Left lung (tissue), 10 donors: Measurements from ENCODE around the gene FCN3. TPM values are rescaled to one million over a fixed set of nuclear protein-coding genes. Genes with fewer than 3 reads are reported as not detected.

Experiments
- ATAC-seq: fragments of 200-7000 bp; cut with Tn5 transposase; one replicate; pipeline ENCODE4 v1.9.1; 2020; ENCODE audit warnings: moderate library complexity
- DNase-seq, 4 donors: peaks; one replicate each; pipeline ENCODE4 v3.0.0-alpha.2; 2013 to 2020
- H3K27ac ChIP-seq, 2 donors: fragments of 200-600 bp; sonication (generic) in 1 of 2; one replicate each; pipeline versions ENCODE4 v1.5.0 to v1.8.0; 2020 to 2021
- H3K27me3 ChIP-seq, 2 donors: fragments of 200-600 bp; sonication (generic) in 1 of 2; one replicate each; pipeline versions ENCODE4 v1.5.0 to v1.8.0; 2020 to 2021
- H3K36me3 ChIP-seq, 2 donors: fragments of 200-600 bp; sonication (generic) in 1 of 2; one replicate each; pipeline versions ENCODE4 v1.5.0 to v1.8.0; 2020 to 2021
- H3K4me1 ChIP-seq, 2 donors: fragments of 200-600 bp; one replicate each; pipeline ENCODE4 v1.8.0; 2021
- H3K4me3 ChIP-seq, 2 donors: fragments of 200-600 bp; sonication (generic) in 1 of 2; one replicate each; pipeline versions ENCODE4 v1.5.0 to v1.8.0; 2020 to 2021; ENCODE audit warnings: mild to moderate bottlenecking in 1 of 2
- H3K9me3 ChIP-seq, 2 donors: fragments of 200-600 bp; sonication (generic) in 1 of 2; one replicate each; pipeline versions ENCODE4 v1.5.0 to v1.8.0; 2020 to 2021
- CTCF ChIP-seq, 2 donors: fragments of 200-600 bp; sonication (generic) in 1 of 2; IDR thresholded peaks; one replicate each; pipeline versions ENCODE4 v1.5.0 to v1.8.0; 2021; ENCODE audit warnings: antibody characterized with exemption in 2 of 2
- intact Hi-C, 2 donors: fragments of 100-400 bp; cut with DNase I; formaldehyde crosslinking; loops; one replicate each; pipeline versions ENCODE4 v1.11.2 to v1.14.2; 2022
- polyA plus RNA-seq, 6 donors: library from polyadenylated mRNA; unstranded; fragments of 120-200 nt; gene quantifications; one replicate each; pipeline ENCODE4 v1.2.1, GENCODE V29; 2013; ENCODE audit not compliant: insufficient read length in 6 of 6
- total RNA-seq, 2 donors: library from RNA; stranded (reverse); fragmentation: NEBNext Ultra II Directional; extraction: Animal tissue kit (Norgen Biotek cat#: 25700); gene quantifications; one replicate each; pipeline ENCODE4 v1.2.1, GENCODE V29; 2021
- donor health status: DM: no; HTN: yes; CAD: no.
- donor health status: DM: no; HTN: no; CAD: no.

The FCN3 gene
- total and polyA plus RNA-seq, 8 donors: 13.4 to 487 (median 17.9) TPM

- no peak for TF ChIP-seq CTCF (IDR thresholded peaks at IDR 0.05)
- no peak for ATAC-seq
- H3K27me3 ChIP-seq: peaks cover 0 to 8% of the 10 kb centered on the region in 2 donors
- H3K36me3 ChIP-seq: no peaks in the 10 kb centered on the region
- peaks cover 2 to 41% of the 10 kb centered on the region in 2 donors for H3K4me1 ChIP-seq
- H3K9me3 ChIP-seq: no peaks in the 10 kb centered on the region
- H3K4me3 ChIP-seq: no peak overlapping the region
- no peak for DNase-seq
- H3K27ac ChIP-seq: no peak overlapping the region
- intact Hi-C loops: loop anchor here in 1 of 2 donors (10.0 kb wide), 1 partner anchor 92 kb away; no protein-coding TSS in a partner anchor
Observed at GRCh38 chr1:27397110-27397509, 22.5 kb upstream of the FCN3 start.

DNA sequence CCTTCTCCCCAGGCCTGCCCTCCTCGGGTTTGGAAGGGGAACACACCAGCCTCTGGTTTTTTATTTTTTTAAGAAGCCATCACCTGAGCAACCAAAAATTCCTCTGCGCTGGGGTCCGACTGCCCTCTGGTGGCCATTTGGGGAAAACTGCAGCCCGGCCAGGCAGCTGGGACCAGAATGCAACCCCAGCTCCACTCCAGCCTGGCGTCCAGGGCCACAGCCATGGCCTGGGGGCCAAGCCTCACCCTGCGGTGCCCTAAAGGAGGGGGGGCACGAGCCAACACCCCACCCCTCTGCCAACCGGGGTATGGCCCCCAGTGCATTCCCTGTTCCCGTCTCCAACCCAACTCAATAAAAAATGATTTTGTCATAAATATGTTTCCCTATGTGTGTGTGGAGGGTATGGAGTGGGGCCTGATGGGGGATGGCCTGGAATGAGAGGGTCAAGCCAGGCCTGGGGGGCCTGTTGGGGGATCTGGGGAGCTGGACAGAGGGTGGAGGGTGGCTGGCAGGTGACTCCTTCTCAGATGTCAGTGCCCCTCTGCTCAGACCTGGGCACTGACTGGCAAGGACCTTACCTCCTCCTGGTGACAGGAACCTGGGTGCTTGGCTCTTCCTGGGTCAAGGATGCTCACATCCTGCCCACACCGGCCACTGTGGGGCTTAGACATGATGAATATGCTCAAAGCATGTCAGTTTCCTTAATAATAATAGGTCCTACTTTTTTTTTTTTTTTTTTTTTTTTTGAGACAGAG lies 21.0 kb upstream of the FCN3 start:
- Histone ChIP-seq H3K4me1 (peaks cover 9 to 44% of the 10 kb centered on the region in 2 donors), H3K27ac (no peak overlapping the region), H3K4me3 (no peak overlapping the region), H3K36me3 (no peaks in the 10 kb centered on the region), H3K27me3 (peaks cover 0 to 15% of the 10 kb centered on the region in 2 donors), H3K9me3 (no peaks in the 10 kb centered on the region)
- peak; percentile 95 to 97 for TF ChIP-seq CTCF (IDR thresholded peaks at IDR 0.05)
- ATAC-seq (peak; percentile 61), DNase-seq (peak in 3 of 4 donors; percentile 71 to 92 (median 73))
- intact Hi-C loops: loop anchor here in 1 of 2 donors (10.0 kb wide), 1 partner anchor 91 kb away; no protein-coding TSS in a partner anchor

- Histone ChIP-seq H3K4me1 (peaks cover 9 to 43% of the 10 kb centered on the region in 2 donors), H3K27ac (no peak overlapping the region), H3K4me3 (no peak overlapping the region), H3K36me3 (no peaks in the 10 kb centered on the region), H3K27me3 (peaks cover 0 to 15% of the 10 kb centered on the region in 2 donors), H3K9me3 (no peaks in the 10 kb centered on the region)
- no peak for DNase-seq
- ATAC-seq: no peak
- intact Hi-C loops: loop anchor here (5.0 to 10.0 kb wide), 3 partner anchors 38 to 98 kb away; no protein-coding TSS in a partner anchor
- TF ChIP-seq CTCF (IDR thresholded peaks at IDR 0.05): no peak
Observed at GRCh38 chr1:27394925-27395324, 20.3 kb upstream of the FCN3 start.

DNA sequence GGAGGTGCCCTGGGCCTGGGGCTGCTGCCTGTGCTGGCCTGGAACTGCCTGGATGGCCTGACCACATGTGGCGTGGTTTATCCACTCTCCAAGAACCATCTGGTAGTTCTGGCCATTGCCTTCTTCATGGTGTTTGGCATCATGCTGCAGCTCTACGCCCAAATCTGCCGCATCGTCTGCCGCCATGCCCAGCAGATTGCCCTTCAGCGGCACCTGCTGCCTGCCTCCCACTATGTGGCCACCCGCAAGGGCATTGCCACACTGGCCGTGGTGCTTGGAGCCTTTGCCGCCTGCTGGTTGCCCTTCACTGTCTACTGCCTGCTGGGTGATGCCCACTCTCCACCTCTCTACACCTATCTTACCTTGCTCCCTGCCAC lies 19.6 kb upstream of the FCN3 start:
- H3K36me3 ChIP-seq: no peaks in the 10 kb centered on the region
- TF ChIP-seq CTCF (IDR thresholded peaks at IDR 0.05): no peak
- no peak for DNase-seq
- peaks cover 9 to 38% of the 10 kb centered on the region in 2 donors for H3K4me1 ChIP-seq
- H3K27me3 ChIP-seq: peaks cover 0 to 15% of the 10 kb centered on the region in 2 donors
- H3K27ac ChIP-seq: no peak overlapping the region
- no peaks in the 10 kb centered on the region for H3K9me3 ChIP-seq
- no peak overlapping the region for H3K4me3 ChIP-seq
- no peak for ATAC-seq
- intact Hi-C loops: loop anchor here (5.0 to 10.0 kb wide), 3 partner anchors 37 to 97 kb away; no protein-coding TSS in a partner anchor

DNA sequence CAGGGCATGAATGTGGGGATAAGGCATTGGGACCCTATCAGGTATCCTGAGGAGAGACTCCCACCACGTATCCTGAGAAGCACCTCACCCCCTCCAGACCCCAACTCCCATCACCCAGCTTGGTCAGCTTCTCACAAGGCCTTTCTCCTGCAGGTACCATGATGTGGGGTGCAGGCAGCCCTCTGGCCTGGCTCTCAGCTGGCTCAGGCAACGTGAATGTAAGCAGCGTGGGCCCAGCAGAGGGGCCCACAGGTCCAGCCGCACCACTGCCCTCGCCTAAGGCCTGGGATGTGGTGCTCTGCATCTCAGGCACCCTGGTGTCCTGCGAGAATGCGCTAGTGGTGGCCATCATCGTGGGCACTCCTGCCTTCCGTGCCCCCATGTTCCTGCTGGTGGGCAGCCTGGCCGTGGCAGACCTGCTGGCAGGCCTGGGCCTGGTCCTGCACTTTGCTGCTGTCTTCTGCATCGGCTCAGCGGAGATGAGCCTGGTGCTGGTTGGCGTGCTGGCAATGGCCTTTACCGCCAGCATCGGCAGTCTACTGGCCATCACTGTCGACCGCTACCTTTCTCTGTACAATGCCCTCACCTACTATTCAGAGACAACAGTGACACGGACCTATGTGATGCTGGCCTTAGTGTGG lies 19.1 kb upstream of the FCN3 start:
- intact Hi-C loops: loop anchor here (5.0 to 10.0 kb wide), 3 partner anchors 36 to 96 kb away; no protein-coding TSS in a partner anchor
- peaks cover 9 to 33% of the 10 kb centered on the region in 2 donors for H3K4me1 ChIP-seq
- H3K4me3 ChIP-seq: no peak overlapping the region
- no peaks in the 10 kb centered on the region for H3K9me3 ChIP-seq
- no peak for TF ChIP-seq CTCF (IDR thresholded peaks at IDR 0.05)
- DNase-seq (no peak), ATAC-seq (no peak)
- H3K27me3 ChIP-seq: peaks cover 0 to 15% of the 10 kb centered on the region in 2 donors
- H3K36me3 ChIP-seq: no peaks in the 10 kb centered on the region
- no peak overlapping the region for H3K27ac ChIP-seq
